ENCODE data around the gene UCN3. TPM values are rescaled to one million over a fixed set of nuclear protein-coding genes. Genes with fewer than 3 reads are reported as not detected.

Gene UCN3
- total RNA-seq, 1 experiment from 2014 or later = not detected

DNA sequence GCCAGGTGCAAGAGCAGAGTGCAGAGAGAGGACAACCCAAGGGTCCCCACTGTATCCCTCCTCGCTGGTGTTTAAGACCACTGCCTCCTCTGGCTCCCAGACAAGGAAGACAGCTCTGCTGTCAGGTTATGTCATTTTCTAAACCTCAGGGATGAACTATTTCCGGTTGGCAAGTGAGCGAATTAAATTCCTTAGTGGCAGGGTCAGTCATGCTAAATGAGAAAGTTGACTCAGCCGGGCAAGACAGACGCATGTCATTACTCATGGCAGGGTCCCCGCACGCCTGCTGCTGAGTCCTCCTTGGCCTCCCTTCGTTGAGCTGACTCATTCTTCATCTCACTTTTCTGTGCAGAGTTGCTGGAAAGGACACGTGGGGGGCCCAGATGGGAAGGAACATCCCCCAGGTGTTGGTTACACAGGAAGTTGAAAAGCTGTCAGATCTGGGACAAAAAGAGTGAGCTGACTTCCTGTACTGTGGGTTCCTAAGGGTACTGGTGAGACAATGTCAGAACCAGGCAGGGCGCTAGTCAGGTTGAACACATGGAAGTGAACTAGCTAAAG lies 47.1 kb upstream of the UCN3 start:
- H3K27me3 Mint-ChIP-seq (ENCODE audit: low read depth) = no peaks in the 10 kb centered on the region; the same call in none of the 2 replicates
- Histone ChIP-seq H2BK5ac (ENCODE audit: insufficient read length, low read length) (no peak overlapping the region), H2BK15ac (ENCODE audit: low read depth, low read length) (no peak overlapping the region), H3K23me2 (ENCODE audit: insufficient read length, low read depth, low read length, poor library complexity, severe bottlenecking) (no peaks in the 10 kb centered on the region), H2AK5ac (ENCODE audit: insufficient read length, low read length) (no peak overlapping the region), H3K14ac (ENCODE audit: insufficient read depth, low read length) (no peak overlapping the region), H3K4me2 (ENCODE audit: insufficient read depth, insufficient read length, low read length) (no peak overlapping the region), H2BK120ac (ENCODE audit: low read depth, low read length, poor library complexity, severe bottlenecking) (no peak overlapping the region), H4K91ac (ENCODE audit: insufficient read length, low read depth, low read length) (no peak overlapping the region), H3K4ac (ENCODE audit: low read depth, low read length) (no peak overlapping the region), H3K18ac (ENCODE audit: insufficient read length, low read depth, low read length) (no peak overlapping the region), H4K20me1 (ENCODE audit: control insufficient read depth, insufficient read depth, insufficient read length) (no peaks in the 10 kb centered on the region), H4K5ac (ENCODE audit: insufficient read length, low read depth, low read length) (no peak overlapping the region), H3K23ac (ENCODE audit: insufficient read length, low read depth, low read length) (no peak overlapping the region), H3K9ac (ENCODE audit: extremely low read depth, insufficient read length, low read length) (no peak overlapping the region), H3K27me3 (ENCODE audit: insufficient read depth, low read length) (no peaks in the 10 kb centered on the region), H3K56ac (ENCODE audit: insufficient read length, low read depth, low read length) (no peak overlapping the region), H3K4me1 (ENCODE audit: insufficient read depth, low read length) (no peaks in the 10 kb centered on the region), H4K8ac (replicated peaks; ENCODE audit: insufficient read length, low read depth, low read length) (no peak overlapping the region), H3T11ph (ENCODE audit: low read length) (no peak overlapping the region), H3K79me1 (ENCODE audit: insufficient read depth, low read depth, low read length, poor library complexity, severe bottlenecking) (no peaks in the 10 kb centered on the region), H3K9me3 (ENCODE audit: control insufficient read depth, low read depth, low read length) (no peaks in the 10 kb centered on the region), H2BK12ac (ENCODE audit: insufficient read length, low read depth, low read length) (no peak overlapping the region), H3K27ac (ENCODE audit: insufficient read length, low read depth, low read length) (no peak overlapping the region), H3K79me2 (ENCODE audit: insufficient read depth, low read length) (no peaks in the 10 kb centered on the region; the same call in 1 of the 2 replicates), H2BK20ac (ENCODE audit: low read depth, low read length, poor library complexity, severe bottlenecking) (no peak overlapping the region), H2AFZ (ENCODE audit: low read length) (no peak overlapping the region)
- DNase-seq = no peak
- H3K4me1 Mint-ChIP-seq = no peaks in the 10 kb centered on the region
- no peak overlapping the region for H3K27ac Mint-ChIP-seq
- H3K9me3 Mint-ChIP-seq = peaks cover 8 to 65% of the 10 kb centered on the region in 2 experiments
- no peak overlapping the region for H3K4me3 Mint-ChIP-seq
- TF ChIP-seq, protein P1, sequence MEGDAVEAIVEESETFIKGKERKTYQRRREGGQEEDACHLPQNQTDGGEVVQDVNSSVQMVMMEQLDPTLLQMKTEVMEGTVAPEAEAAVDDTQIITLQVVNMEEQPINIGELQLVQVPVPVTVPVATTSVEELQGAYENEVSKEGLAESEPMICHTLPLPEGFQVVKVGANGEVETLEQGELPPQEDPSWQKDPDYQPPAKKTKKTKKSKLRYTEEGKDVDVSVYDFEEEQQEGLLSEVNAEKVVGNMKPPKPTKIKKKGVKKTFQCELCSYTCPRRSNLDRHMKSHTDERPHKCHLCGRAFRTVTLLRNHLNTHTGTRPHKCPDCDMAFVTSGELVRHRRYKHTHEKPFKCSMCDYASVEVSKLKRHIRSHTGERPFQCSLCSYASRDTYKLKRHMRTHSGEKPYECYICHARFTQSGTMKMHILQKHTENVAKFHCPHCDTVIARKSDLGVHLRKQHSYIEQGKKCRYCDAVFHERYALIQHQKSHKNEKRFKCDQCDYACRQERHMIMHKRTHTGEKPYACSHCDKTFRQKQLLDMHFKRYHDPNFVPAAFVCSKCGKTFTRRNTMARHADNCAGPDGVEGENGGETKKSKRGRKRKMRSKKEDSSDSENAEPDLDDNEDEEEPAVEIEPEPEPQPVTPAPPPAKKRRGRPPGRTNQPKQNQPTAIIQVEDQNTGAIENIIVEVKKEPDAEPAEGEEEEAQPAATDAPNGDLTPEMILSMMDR (conservative IDR thresholded peaks at IDR 0.05) = no peak
- H3K36me3 Mint-ChIP-seq (ENCODE audit: insufficient read depth in 1 of 3, low read depth in 3 of 3) = peaks cover 0 to 3% (median 0%) of the 10 kb centered on the region in 3 experiments; a peak in 4 of 7 replicates
- no CpG with 5 or more reads among the region's 10 CpGs for WGBS (ENCODE audit: extremely low coverage, insufficient read length, low lambda C conversion rate)

Measured in H9 (cell line).